Measurements from ENCODE around the gene BAZ1A. TPM values are rescaled to one million over a fixed set of nuclear protein-coding genes. Genes with fewer than 3 reads are reported as not detected.

Gene BAZ1A
- total RNA-seq, 1 experiment from 2014 or later = 17.8 TPM

- H3K27me3 Mint-ChIP-seq (ENCODE audit: low read depth) = peaks cover 13% of the 10 kb centered on the region
- H3K27ac Mint-ChIP-seq = no peak overlapping the region
- Histone ChIP-seq H3K18ac (ENCODE audit: insufficient read length, low read depth, low read length) (no peak overlapping the region), H3K4ac (ENCODE audit: low read depth, low read length) (no peak overlapping the region), H3T11ph (ENCODE audit: low read length) (no peak overlapping the region), H3K27ac (ENCODE audit: insufficient read length, low read depth, low read length) (no peak overlapping the region), H2BK20ac (ENCODE audit: low read depth, low read length, poor library complexity, severe bottlenecking) (no peak overlapping the region), H3K23me2 (ENCODE audit: insufficient read length, low read depth, low read length, poor library complexity, severe bottlenecking) (peaks cover 8% of the 10 kb centered on the region), H4K91ac (ENCODE audit: insufficient read length, low read depth, low read length) (no peak overlapping the region), H3K23ac (ENCODE audit: insufficient read length, low read depth, low read length) (no peak overlapping the region), H3K4me1 (ENCODE audit: insufficient read depth, low read length) (no peaks in the 10 kb centered on the region), H3K9me3 (ENCODE audit: control insufficient read depth, low read depth, low read length) (no peaks in the 10 kb centered on the region), H2BK120ac (ENCODE audit: low read depth, low read length, poor library complexity, severe bottlenecking) (no peak overlapping the region), H3K79me1 (ENCODE audit: insufficient read depth, low read depth, low read length, poor library complexity, severe bottlenecking) (no peaks in the 10 kb centered on the region), H4K20me1 (ENCODE audit: control insufficient read depth, insufficient read depth, insufficient read length) (no peaks in the 10 kb centered on the region), H3K14ac (ENCODE audit: insufficient read depth, low read length) (no peak overlapping the region), H3K27me3 (ENCODE audit: insufficient read depth, low read length) (no peaks in the 10 kb centered on the region), H2AFZ (ENCODE audit: low read length) (no peak overlapping the region), H3K79me2 (ENCODE audit: insufficient read depth, low read length) (no peaks in the 10 kb centered on the region), H2BK15ac (ENCODE audit: low read depth, low read length) (no peak overlapping the region), H2AK5ac (ENCODE audit: insufficient read length, low read length) (no peak overlapping the region), H2BK5ac (ENCODE audit: insufficient read length, low read length) (no peak overlapping the region), H3K9ac (ENCODE audit: extremely low read depth, insufficient read length, low read length) (no peak overlapping the region), H3K4me2 (ENCODE audit: insufficient read depth, insufficient read length, low read length) (no peak overlapping the region), H4K5ac (ENCODE audit: insufficient read length, low read depth, low read length) (no peak overlapping the region), H2BK12ac (ENCODE audit: insufficient read length, low read depth, low read length) (no peak overlapping the region), H4K8ac (replicated peaks; ENCODE audit: insufficient read length, low read depth, low read length) (no peak overlapping the region), H3K56ac (ENCODE audit: insufficient read length, low read depth, low read length) (no peak overlapping the region)
- WGBS (ENCODE audit: extremely low coverage, insufficient read length, low lambda C conversion rate) = no CpG with 5 or more reads among the region's 4 CpGs
- H3K4me1 Mint-ChIP-seq = peaks cover 10 to 11% of the 10 kb centered on the region in 2 experiments
- no peak for TF ChIP-seq CTCF (conservative IDR thresholded peaks at IDR 0.05)
- H3K36me3 Mint-ChIP-seq (ENCODE audit: insufficient read depth in 1 of 3, low read depth in 3 of 3) = peaks cover 0 to 18% (median 10%) of the 10 kb centered on the region in 3 experiments; a peak in 5 of 7 replicates
- no peak overlapping the region for H3K4me3 Mint-ChIP-seq
- H3K9me3 Mint-ChIP-seq = no peaks in the 10 kb centered on the region
- no peak for DNase-seq
Measured at GRCh38 chr14:34711796-34712712, 163.1 kb downstream of the BAZ1A start.
